MM.1S (cell line): Measurements from ENCODE around the gene B4GALT5.
A peak's percentile ranks its signal among the peaks of the same experiment; 100 is the strongest.
"Not testable (repeated sequence)": the region's sequence is repeated elsewhere in the genome, so short reads cannot be mapped to it uniquely, and the experiment has no call there.

Source experiments
- DNase-seq: peaks from one replicate; pipeline ENCODE4 v3.0.0-alpha.2; 2015
- H2AFZ ChIP-seq: fragments of 300-600 bp; sonication (generic); 2 replicates; pipeline ENCODE4 v1.6.0; 2016; ENCODE audit warnings: antibody characterized with exemption, low read length
- H3F3A ChIP-seq: fragments of 300-600 bp; sonication (generic); 2 replicates; pipeline ENCODE4 v1.6.1; 2016; ENCODE audit warnings: mild to moderate bottlenecking, antibody characterized with exemption, low read length, moderate library complexity, mixed read lengths; ENCODE audit not compliant: insufficient read depth
- H3K27ac ChIP-seq: fragments of 300-600 bp; sonication (generic); 2 replicates; pipeline ENCODE4 v1.5.1; 2016; ENCODE audit warnings: mild to moderate bottlenecking, low read length
- H3K27me3 ChIP-seq: fragments of 300-600 bp; sonication (generic); replicated peaks from 2 replicates; pipeline ENCODE4 v1.6.0; 2016; ENCODE audit warnings: low read length; ENCODE audit not compliant: insufficient read depth
- H3K36me3 ChIP-seq: fragments of 300-600 bp; sonication (generic); replicated peaks from 2 replicates; pipeline ENCODE4 v1.6.1; 2016; ENCODE audit warnings: mild to moderate bottlenecking, low read length, mixed read lengths; ENCODE audit not compliant: insufficient read depth
- H3K4me1 ChIP-seq: fragments of 300-600 bp; sonication (generic); 2 replicates; pipeline ENCODE4 v1.6.1; 2016; ENCODE audit warnings: low read length, mixed read lengths
- H3K4me2 ChIP-seq: fragments of 300-600 bp; sonication (generic); 2 replicates; pipeline ENCODE4 v1.6.0; 2016; ENCODE audit warnings: low read depth, low read length
- H3K4me3 ChIP-seq: fragments of 300-600 bp; sonication (generic); 2 replicates; pipeline ENCODE4 v1.5.1; 2016; ENCODE audit warnings: low read length, mixed read lengths
- H3K79me2 ChIP-seq: fragments of 300-600 bp; sonication (generic); 2 replicates; pipeline ENCODE4 v1.6.1; 2016; ENCODE audit warnings: mixed run types, low read length, mixed read lengths
- H3K9ac ChIP-seq: fragments of 300-600 bp; sonication (generic); 2 replicates; pipeline ENCODE4 v1.6.1; 2016; ENCODE audit warnings: low read length, mixed read lengths
- H3K9me2 ChIP-seq: fragments of 300-600 bp; sonication (generic); replicated peaks from 2 replicates; pipeline ENCODE4 v1.6.1; 2016; ENCODE audit warnings: mild to moderate bottlenecking, low read length, mixed read lengths; ENCODE audit not compliant: insufficient read depth
- H3K9me3 ChIP-seq: fragments of 300-600 bp; sonication (generic); replicated peaks from 2 replicates; pipeline ENCODE4 v1.6.1; 2016; ENCODE audit warnings: mild to moderate bottlenecking, low read length, mixed read lengths; ENCODE audit not compliant: insufficient read depth
- H4K20me1 ChIP-seq: fragments of 300-600 bp; sonication (generic); 2 replicates; pipeline ENCODE4 v1.6.1; 2016; ENCODE audit warnings: mild to moderate bottlenecking, low read length, moderate library complexity, mixed read lengths; ENCODE audit not compliant: insufficient read depth
- CTCF ChIP-seq: fragments of 300-600 bp; sonication (generic); IDR thresholded peaks from 2 replicates; pipeline ENCODE4 v1.5.1; 2016; ENCODE audit warnings: antibody characterized with exemption, low read length, mixed read lengths
- EZH2 ChIP-seq: fragments of 300-600 bp; sonication (generic); optimal IDR thresholded peaks from 2 replicates; pipeline ENCODE3; 2017; ENCODE audit warnings: low read depth, mild to moderate bottlenecking, antibody characterized with exemption, low read length, mixed read lengths
- EZH2phosphoT487 ChIP-seq: fragments of 300-600 bp; sonication (generic); IDR thresholded peaks from 2 replicates; pipeline ENCODE4 v1.6.1; 2018; ENCODE audit warnings: antibody characterized with exemption, low read length

Gene B4GALT5

GRCh38 chr20:49672096-49672664, 41.5 kb downstream of the B4GALT5 start:
- Histone ChIP-seq H3K79me2 (peaks cover 79% of the 10 kb centered on the region), H2AFZ (no peak overlapping the region), H3F3A (peaks cover 47% of the 10 kb centered on the region), H3K9ac (no peak overlapping the region), H3K9me3 (no peaks in the 10 kb centered on the region), H3K4me1 (peaks cover 61% of the 10 kb centered on the region), H4K20me1 (no peaks in the 10 kb centered on the region), H3K36me3 (no peaks in the 10 kb centered on the region), H3K27ac (no peak overlapping the region), H3K4me3 (no peak overlapping the region), H3K27me3 (no peaks in the 10 kb centered on the region), H3K4me2 (peak overlapping the region; percentile 12), H3K9me2 (no peaks in the 10 kb centered on the region)
- TF ChIP-seq EZH2phosphoT487 = no peak
- no peak for TF ChIP-seq EZH2
- TF ChIP-seq CTCF = no peak
- DNase-seq = no peak

GRCh38 chr20:49671433-49671832, 42.2 kb downstream of the B4GALT5 start:
- H3K36me3 ChIP-seq = no peaks in the 10 kb centered on the region
- H3F3A ChIP-seq = peaks cover 40% of the 10 kb centered on the region
- DNase-seq = no peak
- no peak overlapping the region for H2AFZ ChIP-seq
- no peak overlapping the region for H3K9ac ChIP-seq
- H3K4me2 ChIP-seq = no peak overlapping the region
- no peaks in the 10 kb centered on the region for H3K9me2 ChIP-seq
- peaks cover 81% of the 10 kb centered on the region for H3K79me2 ChIP-seq
- peaks cover 54% of the 10 kb centered on the region for H3K4me1 ChIP-seq
- H4K20me1 ChIP-seq = no peaks in the 10 kb centered on the region
- H3K9me3 ChIP-seq = no peaks in the 10 kb centered on the region
- no peak overlapping the region for H3K27ac ChIP-seq
- TF ChIP-seq CTCF (no peak), EZH2 (no peak), EZH2phosphoT487 (no peak)
- no peak overlapping the region for H3K4me3 ChIP-seq
- H3K27me3 ChIP-seq = no peaks in the 10 kb centered on the region

DNA sequence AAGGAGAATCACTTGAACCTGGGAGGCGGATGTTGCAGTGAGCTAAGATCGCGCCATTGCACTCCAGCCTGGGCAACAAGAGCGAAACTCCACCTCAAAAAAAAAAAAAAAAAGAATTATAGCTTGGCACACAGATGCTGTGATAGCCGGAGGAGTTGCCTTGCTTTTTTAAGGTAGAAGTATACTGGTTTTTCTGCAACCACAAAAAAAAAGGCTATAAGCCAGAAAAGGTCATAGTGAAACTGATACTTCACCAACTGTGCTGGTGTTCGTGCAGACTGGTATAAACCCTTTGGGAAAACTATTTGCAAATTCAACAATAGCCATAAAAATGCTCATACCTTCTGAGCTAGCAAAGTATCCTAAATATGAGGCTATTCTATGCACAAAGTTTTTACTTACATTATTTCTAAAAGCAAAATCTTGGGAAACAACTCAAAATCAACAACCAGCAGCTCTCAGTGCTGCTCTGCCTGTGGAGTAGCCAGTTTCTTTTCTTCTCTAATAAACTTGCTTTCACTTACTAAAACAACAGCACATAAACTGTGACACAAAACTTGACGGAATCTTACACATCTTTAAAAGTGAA, 44.0 kb downstream of the B4GALT5 start:
- Histone ChIP-seq H3K79me2 (peaks cover 87% of the 10 kb centered on the region), H3K27me3 (no peaks in the 10 kb centered on the region), H3K4me3 (peak overlapping the region; percentile 55), H3K9me2 (no peaks in the 10 kb centered on the region), H3K4me1 (peaks cover 41% of the 10 kb centered on the region), H3K4me2 (peak overlapping the region; percentile 62), H4K20me1 (peaks cover 4% of the 10 kb centered on the region; the same call in 1 of the 2 replicates), H3K9ac (peak overlapping the region; percentile 9; the same call in 1 of the 2 replicates), H3F3A (peaks cover 22% of the 10 kb centered on the region), H3K9me3 (no peaks in the 10 kb centered on the region), H3K27ac (peak overlapping the region; percentile 49; the same call in 1 of the 2 replicates), H3K36me3 (no peaks in the 10 kb centered on the region), H2AFZ (no peak overlapping the region)
- DNase-seq = peak; percentile 91
- TF ChIP-seq CTCF (no peak), EZH2phosphoT487 (no peak), EZH2 (no peak)

DNA sequence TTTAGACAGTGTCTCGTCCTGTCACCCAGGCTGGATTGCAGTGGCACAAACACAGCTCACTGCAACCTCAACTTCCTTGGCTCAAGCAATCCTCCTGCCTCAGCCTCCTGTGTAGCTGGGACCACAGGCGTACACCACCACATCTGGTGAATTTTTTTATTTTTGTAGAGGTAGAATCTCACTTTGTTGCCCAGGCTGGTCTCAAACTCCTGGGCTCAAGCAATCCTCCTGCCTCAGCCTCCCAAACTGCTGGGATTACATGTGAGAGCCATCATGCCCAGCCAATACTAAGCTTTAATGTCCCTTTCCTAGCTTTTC, 44.8 kb downstream of the B4GALT5 start:
- not testable (repeated sequence) for H3K9me3 ChIP-seq, H3K27me3 ChIP-seq, H3K36me3 ChIP-seq, H3K9ac ChIP-seq, H3K9me2 ChIP-seq, H2AFZ ChIP-seq, DNase-seq, H4K20me1 ChIP-seq
- peak overlapping the region; percentile 62 for H3K4me2 ChIP-seq
- H3F3A ChIP-seq = peaks cover 20% of the 10 kb centered on the region
- peaks cover 35% of the 10 kb centered on the region for H3K4me1 ChIP-seq
- H3K27ac ChIP-seq = peak overlapping the region; percentile 49; the same call in 1 of the 2 replicates
- H3K79me2 ChIP-seq = peaks cover 88% of the 10 kb centered on the region
- H3K4me3 ChIP-seq = peak overlapping the region; percentile 55; the same call in 1 of the 2 replicates
